GM19193 (cell line): ENCODE results near the gene RUVBL1.
A peak's percentile ranks its signal among the peaks of the same experiment; 100 is the strongest.

Experiments
- POLR2A ChIP-seq: IDR thresholded peaks from 4 replicates; pipeline ENCODE4 v1.6.1; 2011; ENCODE audit not compliant: insufficient read depth, insufficient read length; ENCODE audit errors: extremely low read depth

Gene RUVBL1

GRCh38 chr3:128066676-128067075 is 56.9 kb downstream of the RUVBL1 start:
- TF ChIP-seq POLR2A: no peak

GRCh38 chr3:128066114-128066513 is 57.5 kb downstream of the RUVBL1 start:
- no peak for TF ChIP-seq POLR2A

- TF ChIP-seq POLR2A: no peak
Measured at GRCh38 chr3:128064962-128065361, 58.6 kb downstream of the RUVBL1 start.

- TF ChIP-seq POLR2A: no peak
Measured at GRCh38 chr3:128063865-128064264, 59.7 kb downstream of the RUVBL1 start.

- TF ChIP-seq POLR2A: no peak
Measured at GRCh38 chr3:128062033-128062745, 61.4 kb downstream of the RUVBL1 start.

GRCh38 chr3:128060473-128061381 is 62.9 kb downstream of the RUVBL1 start:
- no peak for TF ChIP-seq POLR2A

GRCh38 chr3:128056258-128056657 is 67.4 kb downstream of the RUVBL1 start:
- TF ChIP-seq POLR2A: no peak

GRCh38 chr3:128054367-128054766 is 69.2 kb downstream of the RUVBL1 start:
- TF ChIP-seq POLR2A: no peak

GRCh38 chr3:128053614-128054013 is 70.0 kb downstream of the RUVBL1 start:
- no peak for TF ChIP-seq POLR2A

- TF ChIP-seq POLR2A: no peak
Measured at GRCh38 chr3:128052595-128053351, 70.8 kb downstream of the RUVBL1 start.

GRCh38 chr3:128051837-128052594 is 71.6 kb downstream of the RUVBL1 start, which contains the start of gene SEC61A1:
Gene SEC61A1 (plus strand): TSS chr3:128052437. CDS start chr3:128052553, 116 bp downstream.
- TF ChIP-seq POLR2A: peak; percentile 94

GRCh38 chr3:128051459-128051836 is 72.2 kb downstream of the RUVBL1 start:
- TF ChIP-seq POLR2A: no peak

- TF ChIP-seq POLR2A: no peak
Measured at GRCh38 chr3:128050597-128050996, 73.0 kb downstream of the RUVBL1 start.

GRCh38 chr3:128041344-128041743 is 82.3 kb downstream of the RUVBL1 start:
- no peak for TF ChIP-seq POLR2A
